ENCODE data around the gene MAST2.

GRCh38 chr1:45880930-45881329 is 77.5 kb downstream of the MAST2 start:
- no peak for TF ChIP-seq EZH2phosphoT487 (IDR thresholded peaks at IDR 0.05; ENCODE audit: insufficient read depth, low read depth)
- TF ChIP-seq EZH2 (IDR thresholded peaks at IDR 0.05; ENCODE audit: insufficient read depth, poor library complexity, severe bottlenecking) = no peak

All from GM23248 (cell line).